OCI-LY7 (cell line): ENCODE measurements around the gene SCLY. TPM values are rescaled to one million over a fixed set of nuclear protein-coding genes. Genes with fewer than 3 reads are reported as not detected.
A peak's percentile ranks its signal among the peaks of the same experiment; 100 is the strongest.

ENCODE experiments used
- BruUV-seq: library from RNA; stranded (reverse); fragments of 400-500 nt; replicated peaks from 2 replicates; lab custom pipeline; 2021; lab: Mats Ljungman, UMichigan
- CTCF ChIA-PET: fragments of 300-600 bp; sonication (Branson Sonifier 250); formaldehyde crosslinking; loops from one replicate; lab custom pipeline; 2022; ENCODE audit warnings: antibody characterized with exemption; ENCODE audit not compliant: unreplicated experiment; lab: Charles Lee
- POLR2A ChIA-PET: fragments of 300-600 bp; sonication (Branson Sonifier 250); formaldehyde crosslinking; loops from one replicate; lab custom pipeline; 2022; ENCODE audit warnings: antibody characterized with exemption; lab: Charles Lee
- DNase-seq: peaks from one replicate; pipeline ENCODE4 v3.0.0-alpha.2; 2015; ENCODE audit warnings: low spot score
- H2AFZ ChIP-seq: fragments of 200-600 bp; sonication (generic), shearing (Covaris generic); 2 replicates; pipeline ENCODE4 v1.6.1; 2014; ENCODE audit warnings: mild to moderate bottlenecking, antibody characterized with exemption, low read length, moderate library complexity
- H3K27ac ChIP-seq: fragments of 200-600 bp; sonication (generic); 2 replicates; pipeline ENCODE4 v1.5.1; 2014; ENCODE audit warnings: mixed run types, low read depth, mild to moderate bottlenecking, moderate library complexity, low read length, inconsistent platforms; ENCODE audit not compliant: poor library complexity, severe bottlenecking
- H3K36me3 ChIP-seq: fragments of 200-600 bp; sonication (generic); 2 replicates; pipeline ENCODE4 v1.6.1; 2014; ENCODE audit warnings: mild to moderate bottlenecking, antibody characterized with exemption, low read length, moderate library complexity, mixed read lengths; ENCODE audit not compliant: insufficient read depth
- H3K4me1 ChIP-seq: fragments of 200-600 bp; sonication (generic); 2 replicates; pipeline ENCODE4 v1.5.1; 2014; ENCODE audit warnings: mild to moderate bottlenecking, low read length; ENCODE audit not compliant: insufficient read depth, poor library complexity, severe bottlenecking
- H3K4me2 ChIP-seq: fragments of 200-600 bp; sonication (generic); 2 replicates; pipeline ENCODE4 v1.6.1; 2014; ENCODE audit warnings: mild to moderate bottlenecking, low read length
- H3K4me3 ChIP-seq: fragments of 200-600 bp; sonication (generic); 2 replicates; pipeline ENCODE4 v1.5.1; 2014; ENCODE audit warnings: mild to moderate bottlenecking, low read depth, low read length; ENCODE audit not compliant: poor library complexity, severe bottlenecking
- H3K79me2 ChIP-seq: fragments of 200-600 bp; sonication (generic); 2 replicates; pipeline ENCODE4 v1.6.1; 2016; ENCODE audit warnings: low read depth, mild to moderate bottlenecking, low read length, moderate library complexity, mixed read lengths; ENCODE audit not compliant: insufficient read depth
- H3K9me2 ChIP-seq: fragments of 200-600 bp; sonication (generic); 2 replicates; pipeline ENCODE4 v1.6.1; 2016; ENCODE audit warnings: mild to moderate bottlenecking, low read length, mixed read lengths; ENCODE audit not compliant: insufficient read depth
- H3K9me3 ChIP-seq: fragments of 200-600 bp; sonication (generic); 2 replicates; pipeline ENCODE4 v1.6.1; 2014; ENCODE audit warnings: mild to moderate bottlenecking, mixed run types, low read length, mixed read lengths
- H4K20me1 ChIP-seq: fragments of 200-600 bp; sonication (generic); 2 replicates; pipeline ENCODE4 v1.6.1; 2014; ENCODE audit warnings: mild to moderate bottlenecking, antibody characterized with exemption, low read length, moderate library complexity, mixed read lengths; ENCODE audit not compliant: insufficient read depth
- CTCF ChIP-seq: fragments of 200-600 bp; sonication (generic); conservative IDR thresholded peaks from 2 replicates; pipeline ENCODE4 v1.5.1; 2014; ENCODE audit warnings: mild to moderate bottlenecking, antibody characterized with exemption, low read length, moderate library complexity, mixed read lengths
- EZH2phosphoT487 ChIP-seq: fragments of 200-600 bp; sonication (generic); IDR thresholded peaks from 2 replicates; pipeline ENCODE4 v1.6.1; 2018; ENCODE audit warnings: low read depth, borderline replicate concordance, mild to moderate bottlenecking, mixed run types, antibody characterized with exemption, low read length, moderate library complexity, mixed read lengths
- intact Hi-C: fragments of 100-400 bp; cut with micrococcal nuclease; formaldehyde crosslinking; loops from one replicate; pipeline ENCODE4 v1.10.0; 2022; ENCODE audit not compliant: unreplicated experiment
- total RNA-seq, 2 experiments: library from RNA; depleted of rRNA in 1 of 2; stranded (reverse); fragments of >200 nt in 1 of 2; shearing (Covaris generic) in 1 of 2; gene quantifications; 2 replicates each; pipeline ENCODE4 v1.2.3, GENCODE V29; 2014 to 2022

Gene SCLY
- total RNA-seq, 2 experiments from 2014 or later: 29.9 to 41.7 TPM

DNA sequence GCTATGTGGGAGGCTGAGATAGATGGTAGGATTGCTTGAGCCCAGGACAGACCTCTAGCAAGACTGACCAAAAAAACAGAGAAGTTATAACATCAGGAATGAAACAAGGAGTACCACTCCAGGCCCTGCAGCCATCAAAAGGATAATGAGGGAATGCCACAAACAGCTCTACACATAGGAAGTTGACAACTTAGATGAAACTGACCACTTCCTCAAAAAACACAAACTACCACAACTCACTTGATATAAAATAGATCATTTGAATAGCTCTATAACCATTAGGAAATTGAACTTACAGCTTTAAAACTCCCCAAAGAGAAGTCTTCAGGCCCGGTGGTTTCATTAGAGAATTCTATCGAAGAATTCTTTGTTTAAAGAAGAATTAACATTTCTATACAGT, 26.4 kb downstream of the SCLY start:
- no peak overlapping the region for H3K4me3 ChIP-seq
- H3K4me2 ChIP-seq: 0 out of 2 replicates have a peak overlapping the region, but pooled peaks have one; percentile 8
- H3K4me1 ChIP-seq: peaks cover 10% of the 10 kb centered on the region
- no TSS peak for BruUV-seq
- peaks cover 26% of the 10 kb centered on the region for H3K36me3 ChIP-seq
- intact Hi-C loops: no loop called here
- no peaks in the 10 kb centered on the region for H3K9me3 ChIP-seq
- no peak overlapping the region for H2AFZ ChIP-seq
- peak; percentile 27 for DNase-seq
- POLR2A ChIA-PET: interaction anchor here (0.7 to 2.3 kb wide), 4 partner anchors 11 to 471 kb away, joined by 3 to 12 read pairs (median 4); no protein-coding TSS in a partner anchor
- CTCF ChIA-PET: interaction anchor here (1.0 kb wide), 1 partner anchor 11 kb away, joined by 4 read pairs; no protein-coding TSS in a partner anchor
- H3K79me2 ChIP-seq: no peaks in the 10 kb centered on the region
- no peak overlapping the region for H3K27ac ChIP-seq
- H4K20me1 ChIP-seq: no peaks in the 10 kb centered on the region
- H3K9me2 ChIP-seq: no peaks in the 10 kb centered on the region
- no peak for TF ChIP-seq CTCF
- no peak for TF ChIP-seq EZH2phosphoT487

DNA sequence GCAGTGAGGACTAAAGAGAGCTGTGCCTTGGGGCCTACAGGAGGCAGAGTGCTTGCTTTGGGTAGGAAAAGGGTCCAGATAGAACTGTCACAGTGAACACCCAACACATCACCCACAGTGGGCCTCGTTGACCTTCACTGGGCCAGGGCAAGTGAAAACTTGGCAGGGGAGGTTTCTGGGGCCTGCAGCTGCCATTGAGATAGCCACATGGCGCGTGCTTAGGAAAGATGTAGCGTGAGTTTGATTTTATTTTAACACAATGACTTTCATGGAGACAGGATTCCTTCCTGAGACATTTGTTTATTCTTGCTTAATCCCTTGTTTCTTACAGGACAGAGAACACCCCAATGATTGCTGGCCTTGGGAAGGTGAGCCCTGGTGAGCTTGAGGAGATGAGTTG, 30.1 kb downstream of the SCLY start:
- Histone ChIP-seq H3K4me2 (no peak overlapping the region), H3K36me3 (peaks cover 5% of the 10 kb centered on the region; the same call in 1 of the 2 replicates), H3K9me2 (no peaks in the 10 kb centered on the region), H4K20me1 (no peaks in the 10 kb centered on the region), H3K27ac (no peak overlapping the region), H3K4me1 (peaks cover 10% of the 10 kb centered on the region), H2AFZ (no peak overlapping the region), H3K79me2 (no peaks in the 10 kb centered on the region), H3K4me3 (no peak overlapping the region), H3K9me3 (no peaks in the 10 kb centered on the region)
- CTCF ChIA-PET: no interaction called here
- POLR2A ChIA-PET: interaction anchor here (0.7 kb wide), 1 partner anchor 8 kb away, joined by 4 read pairs; no protein-coding TSS in a partner anchor
- BruUV-seq: no TSS peak
- TF ChIP-seq EZH2phosphoT487: no peak
- no peak for TF ChIP-seq CTCF
- intact Hi-C loops: no loop called here
- DNase-seq: no peak

DNA sequence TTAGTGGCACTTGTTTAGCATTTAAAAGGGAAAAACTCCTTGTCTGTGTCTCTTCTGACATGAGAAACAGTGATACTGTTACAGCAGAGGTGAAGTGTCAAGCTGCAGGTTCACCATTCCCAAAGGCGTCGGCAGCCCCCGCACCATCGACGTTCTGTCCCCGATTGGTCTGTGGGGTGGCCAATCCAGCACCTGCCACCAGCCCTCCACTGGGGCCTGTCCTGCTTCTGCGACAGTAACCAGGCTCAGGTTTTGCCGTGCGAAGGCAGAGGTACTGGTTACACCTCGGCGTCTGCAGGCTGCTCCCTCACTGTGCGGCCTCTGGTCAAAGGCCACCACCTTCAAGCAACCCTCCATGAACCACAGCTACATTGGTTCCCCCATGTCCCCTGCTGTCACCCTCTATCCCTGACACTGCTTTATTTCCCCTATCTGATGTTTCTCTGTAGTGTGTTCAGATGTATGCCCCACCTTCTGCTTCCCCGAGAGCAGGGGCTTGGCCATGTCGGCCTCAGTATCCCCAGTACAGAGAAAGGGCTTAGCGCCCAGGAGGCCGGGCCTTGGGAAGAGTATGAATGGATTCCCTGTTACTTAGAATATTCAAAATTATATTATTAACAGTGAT, 30.7 kb downstream of the SCLY start:
- intact Hi-C loops: no loop called here
- Histone ChIP-seq H3K4me1 (peaks cover 10% of the 10 kb centered on the region), H3K9me2 (no peaks in the 10 kb centered on the region), H3K27ac (no peak overlapping the region), H3K4me2 (no peak overlapping the region), H3K79me2 (no peaks in the 10 kb centered on the region), H2AFZ (no peak overlapping the region), H3K4me3 (no peak overlapping the region), H4K20me1 (no peaks in the 10 kb centered on the region), H3K9me3 (no peaks in the 10 kb centered on the region), H3K36me3 (no peaks in the 10 kb centered on the region)
- no peak for DNase-seq
- no TSS peak for BruUV-seq
- TF ChIP-seq EZH2phosphoT487 (no peak), CTCF (no peak)
- ChIA-PET POLR2A (no interaction called here), CTCF (no interaction called here)
